ENCODE data around the gene NPAS3. TPM values are rescaled to one million over a fixed set of nuclear protein-coding genes. Genes with fewer than 3 reads are reported as not detected.

NPAS3 gene
- total RNA-seq, 6 experiments from 2014 or later = 0.11 to 0.83 (median 0.21) TPM; not detected in 2

DNA sequence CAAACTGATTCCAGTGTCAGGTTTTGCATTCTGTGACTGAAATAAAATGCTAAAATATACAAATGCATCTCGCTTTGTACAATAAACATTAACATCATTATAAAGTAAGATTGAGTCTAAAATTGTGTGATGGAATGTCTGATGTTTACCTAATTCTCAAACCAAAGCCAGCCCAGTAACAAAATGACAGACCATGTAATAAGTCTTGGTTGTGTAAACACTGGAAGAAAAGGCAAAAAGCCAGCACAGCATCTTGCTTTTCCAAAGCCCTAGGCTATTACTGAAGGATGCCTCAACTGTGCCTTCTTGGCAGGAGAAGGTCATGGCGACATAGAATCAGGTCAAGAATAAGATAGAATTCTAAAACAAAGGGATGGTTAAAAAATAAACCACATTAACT is 842.6 kb downstream of the NPAS3 start:
- Histone ChIP-seq H3K27me3 (no peaks in the 10 kb centered on the region), H3K4me1 (no peaks in the 10 kb centered on the region), H3K4me3 (no peak overlapping the region), H3K27ac (no peak overlapping the region), H3K9me3 (no peaks in the 10 kb centered on the region), H3K36me3 (no peaks in the 10 kb centered on the region)
- TF ChIP-seq CTCF (IDR thresholded peaks at IDR 0.05) = no peak
- no peak for TF ChIP-seq POLR2A (IDR thresholded peaks at IDR 0.05)
- ATAC-seq (no peak), DNase-seq (no peak)
- WGBS (ENCODE audit: insufficient coverage, low coverage, low lambda C conversion rate, missing lambda C conversion rate) = 35% methylated on average over 2 of the region's 2 CpGs
- intact Hi-C loops (cut with DNase I) = no loop called here

GRCh38 chr14:33782923-33783322 is 844.2 kb downstream of the NPAS3 start:
- H3K27ac ChIP-seq = no peak overlapping the region
- no peaks in the 10 kb centered on the region for H3K9me3 ChIP-seq
- DNase-seq (no peak), ATAC-seq (no peak)
- TF ChIP-seq POLR2A (IDR thresholded peaks at IDR 0.05) (no peak), CTCF (IDR thresholded peaks at IDR 0.05) (no peak)
- no peak overlapping the region for H3K4me3 ChIP-seq
- no peaks in the 10 kb centered on the region for H3K36me3 ChIP-seq
- 75% methylated on average over 6 of the region's 6 CpGs for WGBS (ENCODE audit: insufficient coverage, low coverage, low lambda C conversion rate, missing lambda C conversion rate)
- H3K4me1 ChIP-seq = no peaks in the 10 kb centered on the region
- H3K27me3 ChIP-seq = no peaks in the 10 kb centered on the region
- intact Hi-C loops (cut with DNase I) = no loop called here

DNA sequence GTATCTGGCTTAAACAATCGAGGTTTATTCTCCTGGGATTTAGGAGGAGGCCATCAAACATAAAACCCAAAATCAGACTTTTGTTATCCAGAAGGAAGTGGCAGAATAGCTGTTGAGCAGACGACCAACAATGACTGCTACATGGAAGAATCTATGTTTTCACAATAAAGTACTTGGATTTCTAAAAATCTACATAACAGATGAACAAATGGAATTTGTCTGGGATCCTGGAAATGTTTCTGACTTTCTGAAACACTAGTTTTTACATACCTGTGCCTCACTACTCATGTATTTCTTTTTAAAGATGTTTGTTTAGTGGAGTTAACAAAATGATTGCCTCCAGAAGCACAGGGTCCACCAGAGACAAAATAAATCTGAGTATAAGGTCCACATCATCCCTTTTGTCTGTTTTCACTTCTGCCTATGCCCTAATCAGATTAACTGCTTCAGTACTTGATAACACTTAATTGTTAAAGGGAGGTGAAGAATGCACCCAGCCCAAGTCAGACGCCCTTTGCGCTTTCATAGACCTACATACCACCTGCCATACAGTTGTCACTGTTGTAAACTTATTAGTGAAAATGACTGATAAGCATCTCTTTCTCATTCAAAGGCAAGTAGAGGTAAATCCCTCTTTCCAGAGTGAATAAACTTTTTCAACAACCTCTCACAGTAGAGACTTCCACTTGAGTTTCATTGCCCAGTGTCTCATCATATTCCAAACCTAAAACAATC is 847.6 kb downstream of the NPAS3 start:
- 63% methylated on average over 4 of the region's 4 CpGs for WGBS (ENCODE audit: insufficient coverage, low coverage, low lambda C conversion rate, missing lambda C conversion rate)
- Histone ChIP-seq H3K36me3 (no peaks in the 10 kb centered on the region), H3K27ac (no peak overlapping the region), H3K4me3 (no peak overlapping the region), H3K9me3 (no peaks in the 10 kb centered on the region), H3K27me3 (no peaks in the 10 kb centered on the region), H3K4me1 (no peaks in the 10 kb centered on the region)
- ATAC-seq = no peak
- intact Hi-C loops (cut with DNase I) = no loop called here
- no peak for DNase-seq
- TF ChIP-seq POLR2A (IDR thresholded peaks at IDR 0.05) = no peak
- no peak for TF ChIP-seq CTCF (IDR thresholded peaks at IDR 0.05)

DNA sequence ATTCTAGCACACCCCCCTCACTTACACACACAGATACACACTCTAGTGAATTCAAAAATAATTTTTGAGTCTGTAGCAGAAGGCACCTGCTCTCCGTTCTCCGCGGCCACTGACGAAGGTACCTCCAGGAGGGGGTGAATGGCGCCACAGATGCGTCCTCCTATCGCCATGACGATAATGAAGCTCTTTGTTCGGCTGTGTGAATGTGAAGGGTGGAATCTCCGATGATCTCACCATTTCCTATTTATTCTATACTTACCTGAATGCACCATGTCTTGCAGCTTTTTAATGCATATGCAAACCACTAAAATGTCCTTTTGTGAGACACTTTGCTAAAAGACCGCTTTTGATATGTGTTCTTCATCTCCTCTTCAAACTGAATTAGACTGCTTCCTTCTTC is 849.5 kb downstream of the NPAS3 start:
- H3K9me3 ChIP-seq = no peaks in the 10 kb centered on the region
- H3K4me1 ChIP-seq = no peaks in the 10 kb centered on the region
- no peak overlapping the region for H3K27ac ChIP-seq
- 80% methylated on average over 3 of the region's 11 CpGs for WGBS (ENCODE audit: insufficient coverage, low coverage, low lambda C conversion rate, missing lambda C conversion rate)
- no peak for ATAC-seq
- H3K27me3 ChIP-seq = no peaks in the 10 kb centered on the region
- intact Hi-C loops (cut with DNase I) = no loop called here
- H3K4me3 ChIP-seq = no peak overlapping the region
- no peaks in the 10 kb centered on the region for H3K36me3 ChIP-seq
- TF ChIP-seq CTCF (IDR thresholded peaks at IDR 0.05) = no peak
- TF ChIP-seq POLR2A (IDR thresholded peaks at IDR 0.05) = no peak
- DNase-seq = no peak
